ENCODE results near the gene TRAF3IP1. TPM values are rescaled to one million over a fixed set of nuclear protein-coding genes. Genes with fewer than 3 reads are reported as not detected.

TRAF3IP1 gene
- total RNA-seq, 4 donors from 2014 or later = 12.6 to 41.8 (median 27.6) TPM

- intact Hi-C loops (cut with DNase I; ENCODE audit: low total_unique reads) = no loop called here
- Histone ChIP-seq H3K4me3 (no peak overlapping the region), H3K4me1 (no peaks in the 10 kb centered on the region), H3K36me3 (no peaks in the 10 kb centered on the region), H3K27ac (no peak overlapping the region), H3K9me3 (no peaks in the 10 kb centered on the region), H3K27me3 (no peaks in the 10 kb centered on the region)
- TF ChIP-seq CTCF (IDR thresholded peaks at IDR 0.05) (no peak), POLR2A (IDR thresholded peaks at IDR 0.05) (no peak)
- DNase-seq = no peak
Measured at GRCh38 chr2:238359403-238359802, 39.1 kb downstream of the TRAF3IP1 start.

- TF ChIP-seq CTCF (IDR thresholded peaks at IDR 0.05) = no peak
- TF ChIP-seq POLR2A (IDR thresholded peaks at IDR 0.05) = no peak
- no peaks in the 10 kb centered on the region for H3K36me3 ChIP-seq
- intact Hi-C loops (cut with DNase I; ENCODE audit: low total_unique reads) = no loop called here
- no peaks in the 10 kb centered on the region for H3K27me3 ChIP-seq
- H3K27ac ChIP-seq = no peak overlapping the region
- H3K4me3 ChIP-seq = no peak overlapping the region
- H3K9me3 ChIP-seq = no peaks in the 10 kb centered on the region
- DNase-seq = no peak
- H3K4me1 ChIP-seq = no peaks in the 10 kb centered on the region
Measured at GRCh38 chr2:238361877-238362276, 41.6 kb downstream of the TRAF3IP1 start.

GRCh38 chr2:238362626-238363025 lies 42.3 kb downstream of the TRAF3IP1 start:
- no peaks in the 10 kb centered on the region for H3K36me3 ChIP-seq
- no peak for DNase-seq
- no peak overlapping the region for H3K4me3 ChIP-seq
- no peaks in the 10 kb centered on the region for H3K27me3 ChIP-seq
- no peak overlapping the region for H3K27ac ChIP-seq
- intact Hi-C loops (cut with DNase I; ENCODE audit: low total_unique reads) = no loop called here
- TF ChIP-seq CTCF (IDR thresholded peaks at IDR 0.05) = no peak
- TF ChIP-seq POLR2A (IDR thresholded peaks at IDR 0.05) = no peak
- no peaks in the 10 kb centered on the region for H3K4me1 ChIP-seq
- no peaks in the 10 kb centered on the region for H3K9me3 ChIP-seq

- no peak for DNase-seq
- no peaks in the 10 kb centered on the region for H3K36me3 ChIP-seq
- no peak overlapping the region for H3K4me3 ChIP-seq
- H3K27me3 ChIP-seq = no peaks in the 10 kb centered on the region
- intact Hi-C loops (cut with DNase I; ENCODE audit: low total_unique reads) = no loop called here
- no peaks in the 10 kb centered on the region for H3K4me1 ChIP-seq
- H3K27ac ChIP-seq = peak overlapping the region in 1 of 2 donors; percentile 2
- H3K9me3 ChIP-seq = no peaks in the 10 kb centered on the region
- TF ChIP-seq CTCF (IDR thresholded peaks at IDR 0.05) = no peak
- TF ChIP-seq POLR2A (IDR thresholded peaks at IDR 0.05) = no peak
Measured at GRCh38 chr2:238369591-238370040, 49.3 kb downstream of the TRAF3IP1 start.

GRCh38 chr2:238370094-238370822 lies 49.9 kb downstream of the TRAF3IP1 start:
- no peak for DNase-seq
- no peaks in the 10 kb centered on the region for H3K36me3 ChIP-seq
- H3K9me3 ChIP-seq = no peaks in the 10 kb centered on the region
- no peak overlapping the region for H3K4me3 ChIP-seq
- no peaks in the 10 kb centered on the region for H3K27me3 ChIP-seq
- H3K27ac ChIP-seq = no peak overlapping the region
- no peak for TF ChIP-seq CTCF (IDR thresholded peaks at IDR 0.05)
- TF ChIP-seq POLR2A (IDR thresholded peaks at IDR 0.05) = no peak
- no peaks in the 10 kb centered on the region for H3K4me1 ChIP-seq
- intact Hi-C loops (cut with DNase I; ENCODE audit: low total_unique reads) = no loop called here

Measured in uterus (tissue), 4 donors.